Measurements from ENCODE around the gene KCNG2. TPM values are rescaled to one million over a fixed set of nuclear protein-coding genes. Genes with fewer than 3 reads are reported as not detected.

KCNG2 gene
- polyA plus RNA-seq, 1 of the 3 experiments (the other 2 are of a cell fraction), result not detected

GRCh38 chr18:79932907-79933306 lies 135.2 kb downstream of the KCNG2 start:
- Histone ChIP-seq H3K27ac (ENCODE audit: low read depth in 2 of 2, low read length in 1 of 2) (no peak overlapping the region), H3K9ac (no peak overlapping the region), H3K4me2 (no peak overlapping the region), H3K27me3 (ENCODE audit: insufficient read depth) (no peaks in the 10 kb centered on the region), H3K4me3 (ENCODE audit: low read depth in 2 of 2, low read length in 1 of 2) (no peak overlapping the region), H3K9me3 (peaks cover 40% of the 10 kb centered on the region), H3K9me2 (no peaks in the 10 kb centered on the region), H3K36me3 (replicated peaks in 1 of 2; ENCODE audit: control insufficient read depth in 1 of 2, insufficient read depth in 2 of 2, low read length in 1 of 2) (peaks cover 2 to 31% of the 10 kb centered on the region in 2 experiments), H3K4me1 (ENCODE audit: control insufficient read depth in 1 of 2, insufficient read depth in 2 of 2, low read depth in 1 of 2, low read length in 1 of 2) (no peaks in the 10 kb centered on the region), H3F3A (replicated peaks; ENCODE audit: insufficient read depth) (peaks cover 12% of the 10 kb centered on the region), H3K79me2 (ENCODE audit: insufficient read depth) (peaks cover 54% of the 10 kb centered on the region; the same call in 1 of the 2 replicates), H4K20me1 (ENCODE audit: insufficient read depth) (no peaks in the 10 kb centered on the region), H2AFZ (ENCODE audit: low read depth) (no peak overlapping the region)
- TF ChIP-seq NRF1 (IDR thresholded peaks at IDR 0.05; ENCODE audit: low read depth, low read length) (no peak), RFX5 (IDR thresholded peaks at IDR 0.05; ENCODE audit: low read length) (no peak), CHD2 (IDR thresholded peaks at IDR 0.05; ENCODE audit: low read length, partially characterized antibody) (no peak), NFIC (IDR thresholded peaks at IDR 0.05; ENCODE audit: borderline replicate concordance) (no peak), TAF1 (IDR thresholded peaks at IDR 0.05; ENCODE audit: borderline replicate concordance, low read depth, low read length) (no peak), JUND (IDR thresholded peaks at IDR 0.05) (no peak), MXI1 (IDR thresholded peaks at IDR 0.05; ENCODE audit: low read depth, low read length) (no peak), SMC3 (IDR thresholded peaks at IDR 0.05; ENCODE audit: low read depth, low read length) (no peak), TCF12 (IDR thresholded peaks at IDR 0.05) (no peak), FOSL2 (IDR thresholded peaks at IDR 0.05; ENCODE audit: borderline replicate concordance, low read depth) (no peak), USF2 (IDR thresholded peaks at IDR 0.05; ENCODE audit: borderline replicate concordance, low read depth, low read length) (no peak), MEF2A (IDR thresholded peaks at IDR 0.05; ENCODE audit: borderline replicate concordance, low read depth) (no peak), RAD21 (IDR thresholded peaks at IDR 0.05; ENCODE audit: low read length) (no peak)
- TF ChIP-seq, protein P1, sequence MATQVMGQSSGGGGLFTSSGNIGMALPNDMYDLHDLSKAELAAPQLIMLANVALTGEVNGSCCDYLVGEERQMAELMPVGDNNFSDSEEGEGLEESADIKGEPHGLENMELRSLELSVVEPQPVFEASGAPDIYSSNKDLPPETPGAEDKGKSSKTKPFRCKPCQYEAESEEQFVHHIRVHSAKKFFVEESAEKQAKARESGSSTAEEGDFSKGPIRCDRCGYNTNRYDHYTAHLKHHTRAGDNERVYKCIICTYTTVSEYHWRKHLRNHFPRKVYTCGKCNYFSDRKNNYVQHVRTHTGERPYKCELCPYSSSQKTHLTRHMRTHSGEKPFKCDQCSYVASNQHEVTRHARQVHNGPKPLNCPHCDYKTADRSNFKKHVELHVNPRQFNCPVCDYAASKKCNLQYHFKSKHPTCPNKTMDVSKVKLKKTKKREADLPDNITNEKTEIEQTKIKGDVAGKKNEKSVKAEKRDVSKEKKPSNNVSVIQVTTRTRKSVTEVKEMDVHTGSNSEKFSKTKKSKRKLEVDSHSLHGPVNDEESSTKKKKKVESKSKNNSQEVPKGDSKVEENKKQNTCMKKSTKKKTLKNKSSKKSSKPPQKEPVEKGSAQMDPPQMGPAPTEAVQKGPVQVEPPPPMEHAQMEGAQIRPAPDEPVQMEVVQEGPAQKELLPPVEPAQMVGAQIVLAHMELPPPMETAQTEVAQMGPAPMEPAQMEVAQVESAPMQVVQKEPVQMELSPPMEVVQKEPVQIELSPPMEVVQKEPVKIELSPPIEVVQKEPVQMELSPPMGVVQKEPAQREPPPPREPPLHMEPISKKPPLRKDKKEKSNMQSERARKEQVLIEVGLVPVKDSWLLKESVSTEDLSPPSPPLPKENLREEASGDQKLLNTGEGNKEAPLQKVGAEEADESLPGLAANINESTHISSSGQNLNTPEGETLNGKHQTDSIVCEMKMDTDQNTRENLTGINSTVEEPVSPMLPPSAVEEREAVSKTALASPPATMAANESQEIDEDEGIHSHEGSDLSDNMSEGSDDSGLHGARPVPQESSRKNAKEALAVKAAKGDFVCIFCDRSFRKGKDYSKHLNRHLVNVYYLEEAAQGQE (IDR thresholded peaks at IDR 0.05; ENCODE audit: low read depth, low read length), result no peak
- no peak for DNase-seq
- 75% methylated on average over 3 of the region's 3 CpGs for WGBS (ENCODE audit: low lambda C conversion rate)
- ChIA-PET POLR2A (no interaction called here), CTCF (no interaction called here)

DNA sequence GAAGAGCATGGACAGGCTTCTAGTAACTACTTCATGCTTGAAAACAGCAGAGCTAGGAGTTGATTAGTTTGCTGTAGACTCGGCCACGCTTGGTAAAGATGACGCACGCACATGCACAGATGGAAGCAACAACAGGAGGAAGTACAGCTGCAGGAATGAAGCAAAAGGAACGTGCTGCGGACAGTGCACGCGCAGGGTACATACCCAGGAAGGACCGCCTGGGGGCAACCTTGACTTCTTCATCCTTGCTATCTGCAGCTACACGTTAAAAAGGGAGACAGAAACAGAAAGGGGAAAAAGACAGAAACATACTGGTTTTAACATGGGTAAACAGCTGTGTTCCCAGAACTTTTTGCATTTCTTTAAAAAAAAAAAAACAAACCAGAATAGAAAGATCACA lies 136.0 kb downstream of the KCNG2 start:
- Histone ChIP-seq H2AFZ (ENCODE audit: low read depth) (no peak overlapping the region), H4K20me1 (ENCODE audit: insufficient read depth) (no peaks in the 10 kb centered on the region), H3F3A (replicated peaks; ENCODE audit: insufficient read depth) (peaks cover 12% of the 10 kb centered on the region), H3K9ac (no peak overlapping the region), H3K9me2 (no peaks in the 10 kb centered on the region), H3K79me2 (ENCODE audit: insufficient read depth) (peaks cover 52% of the 10 kb centered on the region; the same call in 1 of the 2 replicates), H3K27me3 (ENCODE audit: insufficient read depth) (no peaks in the 10 kb centered on the region), H3K4me1 (ENCODE audit: control insufficient read depth in 1 of 2, insufficient read depth in 2 of 2, low read depth in 1 of 2, low read length in 1 of 2) (no peaks in the 10 kb centered on the region), H3K4me2 (no peak overlapping the region), H3K9me3 (peaks cover 40% of the 10 kb centered on the region), H3K36me3 (replicated peaks in 1 of 2; ENCODE audit: control insufficient read depth in 1 of 2, insufficient read depth in 2 of 2, low read length in 1 of 2) (peaks cover 2 to 34% of the 10 kb centered on the region in 2 experiments), H3K27ac (ENCODE audit: low read depth in 2 of 2, low read length in 1 of 2) (no peak overlapping the region), H3K4me3 (ENCODE audit: low read depth in 2 of 2, low read length in 1 of 2) (no peak overlapping the region; a peak in 1 of 4 replicates)
- WGBS (ENCODE audit: low lambda C conversion rate), result 89% methylated on average over 10 of the region's 10 CpGs
- DNase-seq, result no peak
- CTCF ChIA-PET, result no interaction called here
- TF ChIP-seq ELF1 (IDR thresholded peaks at IDR 0.05) (no peak), TCF12 (IDR thresholded peaks at IDR 0.05) (no peak), ZBTB33 (IDR thresholded peaks at IDR 0.05; ENCODE audit: borderline replicate concordance, low read depth) (no peak)
- POLR2A ChIA-PET, result no interaction called here

Measured in SK-N-SH (cell line).